Keratinocyte (primary cell): Measurements from ENCODE around the gene SND1. TPM values are rescaled to one million over a fixed set of nuclear protein-coding genes. Genes with fewer than 3 reads are reported as not detected.

Source experiments
- DNase-seq: peaks from one replicate; pipeline ENCODE4 v3.0.0-alpha.2; 2011; ENCODE audit warnings: low read depth, missing footprints, low spot score
- FAIRE-seq: peaks from 2 replicates; lab custom pipeline; 2011; peaks lifted over from hg19 to GRCh38; lab: Jason Lieb, UNC
- H2AFZ ChIP-seq: 2 replicates; pipeline ENCODE4 v1.6.0; 2012; ENCODE audit warnings: low read length, control low read depth, inconsistent platforms; ENCODE audit not compliant: control insufficient read depth
- H3K27ac ChIP-seq: 2 replicates; pipeline ENCODE4 v1.5.1; 2011; ENCODE audit warnings: low read length; ENCODE audit not compliant: control insufficient read depth, insufficient read depth
- H3K27me3 ChIP-seq: 3 replicates; pipeline ENCODE4 v1.6.0; 2011; ENCODE audit warnings: low read length; ENCODE audit not compliant: control insufficient read depth, insufficient read depth; ENCODE audit errors: extremely low read depth
- H3K36me3 ChIP-seq, 2 experiments: 2 replicates in 1 of 2; 3 replicates in 1 of 2; pipeline ENCODE4 v1.5.1; 2011; ENCODE audit warnings: low read length in 2 of 2, mild to moderate bottlenecking in 1 of 2; ENCODE audit not compliant: control insufficient read depth in 2 of 2, insufficient read depth in 2 of 2; ENCODE audit errors: extremely low read depth in 1 of 2
- H3K4me1 ChIP-seq: 3 replicates; pipeline ENCODE4 v1.5.1; 2011; ENCODE audit warnings: low read length; ENCODE audit not compliant: control insufficient read depth, insufficient read depth; ENCODE audit errors: extremely low read depth
- H3K4me2 ChIP-seq: 3 replicates; pipeline ENCODE4 v1.6.0; 2011; ENCODE audit warnings: low read depth, low read length; ENCODE audit not compliant: control insufficient read depth, insufficient read depth; ENCODE audit errors: extremely low read depth
- H3K4me3 ChIP-seq, 3 experiments: fragments of 200-600 bp in 1 of 3; sonication (generic) in 1 of 3; 2 replicates in 2 of 3; 3 replicates in 1 of 3; pipeline ENCODE4 v1.5.1; 2011 to 2016; ENCODE audit warnings: low read length in 3 of 3, mild to moderate bottlenecking in 3 of 3, control low read depth in 2 of 3, inconsistent platforms in 1 of 3, low read depth in 1 of 3, mixed read lengths in 1 of 3, mixed run types in 1 of 3, moderate library complexity in 1 of 3; ENCODE audit not compliant: control insufficient read depth in 2 of 3, insufficient read depth in 2 of 3; ENCODE audit errors: extremely low read depth in 1 of 3
- H3K79me2 ChIP-seq: 2 replicates; pipeline ENCODE4 v1.6.0; 2012; ENCODE audit warnings: low read length; ENCODE audit not compliant: control insufficient read depth, insufficient read depth
- H3K9ac ChIP-seq: 3 replicates; pipeline ENCODE4 v1.6.0; 2011; ENCODE audit warnings: low read length; ENCODE audit not compliant: control insufficient read depth, insufficient read depth; ENCODE audit errors: extremely low read depth
- H3K9me1 ChIP-seq: 3 replicates; pipeline ENCODE4 v1.6.0; 2011; ENCODE audit warnings: low read length; ENCODE audit not compliant: control insufficient read depth, insufficient read depth; ENCODE audit errors: extremely low read depth
- H3K9me3 ChIP-seq: 2 replicates; pipeline ENCODE4 v1.5.1; 2012; ENCODE audit warnings: low read depth, low read length; ENCODE audit not compliant: control insufficient read depth
- H4K20me1 ChIP-seq: 3 replicates; pipeline ENCODE4 v1.6.0; 2011; ENCODE audit warnings: low read length; ENCODE audit not compliant: control insufficient read depth, insufficient read depth; ENCODE audit errors: extremely low read depth
- EZH2 ChIP-seq: IDR thresholded peaks from one replicate; pipeline ENCODE4 v1.6.1; 2012; ENCODE audit warnings: inconsistent platforms, mild to moderate bottlenecking, low read length, moderate library complexity
- dilution Hi-C: fragments of 300-500 bp; cut with MboI; formaldehyde crosslinking; loops from one replicate; pipeline ENCODE4 v1.7.0; 2020; ENCODE audit warnings: low sequenced_read_pairs; ENCODE audit not compliant: extremely low pct_ligation_motif_present
- polyA plus RNA-seq, 5 experiments: library from polyadenylated mRNA; depleted of rRNA in 3 of 5; stranded (reverse) in 3 of 5; stranded (forward) in 1 of 5; unstranded in 1 of 5; fragments of >200 nt; gene quantifications; 1 replicate in 1 of 5; 2 replicates in 3 of 5; 3 replicates in 1 of 5; pipeline versions ENCODE4 v1.2.1 to v1.2.3, GENCODE V29; 2011 to 2012; ENCODE audit warnings: missing spikeins in 2 of 5, low read depth in 1 of 5, low replicate concordance in 1 of 5
- TF ChIP-seq, protein P1 (sequence below), 3 experiments: IDR thresholded peaks in 1 of 3; conservative IDR thresholded peaks in 1 of 3; optimal IDR thresholded peaks in 1 of 3; 2 replicates in 2 of 3; 3 replicates in 1 of 3; pipeline versions ENCODE3 to v1.5.1; 2011; ENCODE audit warnings: low read length in 3 of 3, mild to moderate bottlenecking in 3 of 3, moderate library complexity in 2 of 3, control low read depth in 1 of 3, inconsistent platforms in 1 of 3; ENCODE audit not compliant: insufficient read depth in 2 of 3; ENCODE audit errors: extremely low read depth in 1 of 3

Gene SND1
- polyA plus RNA-seq, 1 donor (not counting 4 experiments of a cell fraction or from before 2014, with no cell fraction given): 140 TPM

DNA sequence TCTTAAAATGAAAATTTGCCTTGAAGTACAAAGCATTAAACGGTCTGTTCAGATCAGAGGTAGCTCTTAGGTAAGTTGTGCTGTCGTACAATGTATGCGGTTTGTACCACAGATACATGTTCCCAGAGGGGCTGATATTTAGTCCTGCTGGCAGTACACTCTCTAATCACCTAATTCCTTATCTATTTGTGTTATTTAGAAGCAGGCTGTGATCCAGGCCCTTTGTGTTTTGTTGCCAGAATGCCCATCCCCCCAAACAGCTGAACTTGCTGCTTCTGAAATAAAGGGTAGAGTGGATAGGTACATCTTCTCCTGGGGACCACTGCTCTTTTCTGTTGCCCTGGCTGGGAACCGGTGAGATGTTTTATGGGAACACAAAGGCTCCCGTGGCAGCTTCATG lies 84.5 kb downstream of the SND1 start:
- no peak overlapping the region for H3K9ac ChIP-seq
- H3K9me1 ChIP-seq: peaks cover 2% of the 10 kb centered on the region
- DNase-seq (no peak), FAIRE-seq (no peak)
- H3K9me3 ChIP-seq: no peaks in the 10 kb centered on the region
- no peak overlapping the region for H3K4me3 ChIP-seq
- no peak overlapping the region for H3K4me2 ChIP-seq
- H3K4me1 ChIP-seq: no peaks in the 10 kb centered on the region
- peaks cover 9% of the 10 kb centered on the region for H4K20me1 ChIP-seq
- H3K27ac ChIP-seq: no peak overlapping the region
- TF ChIP-seq, protein P1, sequence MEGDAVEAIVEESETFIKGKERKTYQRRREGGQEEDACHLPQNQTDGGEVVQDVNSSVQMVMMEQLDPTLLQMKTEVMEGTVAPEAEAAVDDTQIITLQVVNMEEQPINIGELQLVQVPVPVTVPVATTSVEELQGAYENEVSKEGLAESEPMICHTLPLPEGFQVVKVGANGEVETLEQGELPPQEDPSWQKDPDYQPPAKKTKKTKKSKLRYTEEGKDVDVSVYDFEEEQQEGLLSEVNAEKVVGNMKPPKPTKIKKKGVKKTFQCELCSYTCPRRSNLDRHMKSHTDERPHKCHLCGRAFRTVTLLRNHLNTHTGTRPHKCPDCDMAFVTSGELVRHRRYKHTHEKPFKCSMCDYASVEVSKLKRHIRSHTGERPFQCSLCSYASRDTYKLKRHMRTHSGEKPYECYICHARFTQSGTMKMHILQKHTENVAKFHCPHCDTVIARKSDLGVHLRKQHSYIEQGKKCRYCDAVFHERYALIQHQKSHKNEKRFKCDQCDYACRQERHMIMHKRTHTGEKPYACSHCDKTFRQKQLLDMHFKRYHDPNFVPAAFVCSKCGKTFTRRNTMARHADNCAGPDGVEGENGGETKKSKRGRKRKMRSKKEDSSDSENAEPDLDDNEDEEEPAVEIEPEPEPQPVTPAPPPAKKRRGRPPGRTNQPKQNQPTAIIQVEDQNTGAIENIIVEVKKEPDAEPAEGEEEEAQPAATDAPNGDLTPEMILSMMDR (optimal IDR thresholded peaks at IDR 0.05 in 1 of 3, IDR thresholded peaks at IDR 0.05 in 1 of 3, conservative IDR thresholded peaks at IDR 0.05 in 1 of 3; ENCODE audit: extremely low read depth in 1 of 3, insufficient read depth in 2 of 3, low read length in 3 of 3): no peak
- TF ChIP-seq EZH2: no peak
- dilution Hi-C loops: no loop called here
- peaks cover 67% of the 10 kb centered on the region for H3K79me2 ChIP-seq
- H3K27me3 ChIP-seq: no peaks in the 10 kb centered on the region
- peaks cover 16 to 24% of the 10 kb centered on the region in 2 experiments for H3K36me3 ChIP-seq
- no peak overlapping the region for H2AFZ ChIP-seq

DNA sequence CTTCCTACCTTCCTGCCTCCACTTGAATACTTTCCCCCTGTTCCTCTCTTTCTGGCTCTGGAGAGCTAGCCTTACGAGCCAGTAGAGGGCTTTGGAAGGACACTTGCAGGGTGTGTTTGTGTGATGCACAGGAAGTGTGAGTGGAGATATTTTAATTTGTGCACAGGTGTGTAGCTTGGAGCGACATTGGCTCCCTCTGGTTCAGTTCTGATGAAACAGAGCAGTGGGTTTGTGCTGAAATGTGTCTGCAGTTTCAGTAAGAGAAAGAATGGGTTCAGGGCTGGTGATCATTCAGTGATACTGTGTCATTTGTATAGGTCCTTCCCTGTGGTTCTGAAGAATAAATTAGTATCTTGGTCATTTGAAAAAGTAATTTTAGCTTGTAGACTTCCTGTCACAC lies 86.9 kb downstream of the SND1 start:
- Histone ChIP-seq H3K4me3 (no peak overlapping the region), H3K27me3 (no peaks in the 10 kb centered on the region), H4K20me1 (peaks cover 20% of the 10 kb centered on the region), H3K27ac (no peak overlapping the region), H3K36me3 (peaks cover 14 to 24% of the 10 kb centered on the region in 2 experiments), H2AFZ (no peak overlapping the region), H3K4me1 (no peaks in the 10 kb centered on the region), H3K4me2 (no peak overlapping the region), H3K9ac (no peak overlapping the region), H3K9me1 (peaks cover 2% of the 10 kb centered on the region), H3K79me2 (peaks cover 71% of the 10 kb centered on the region), H3K9me3 (no peaks in the 10 kb centered on the region)
- dilution Hi-C loops: no loop called here
- DNase-seq: no peak
- TF ChIP-seq, protein P1 (optimal IDR thresholded peaks at IDR 0.05 in 1 of 3, IDR thresholded peaks at IDR 0.05 in 1 of 3, conservative IDR thresholded peaks at IDR 0.05 in 1 of 3; ENCODE audit: extremely low read depth in 1 of 3, insufficient read depth in 2 of 3, low read length in 3 of 3): no peak
- no peak for TF ChIP-seq EZH2
- no peak for FAIRE-seq
